Transverse colon (tissue), 4 donors: Measurements from ENCODE around the gene STAP2.

Experiments used
- EP300 ChIP-seq: sonication (generic); formaldehyde crosslinking; IDR thresholded peaks from one replicate; pipeline ENCODE4 v1.6.1; 2017; ENCODE audit warnings: antibody characterized with exemption, low read depth
- POLR2AphosphoS5 ChIP-seq, 3 donors: sonication (generic); formaldehyde crosslinking; IDR thresholded peaks; one replicate each; pipeline ENCODE4 v1.6.1; 2016; ENCODE audit warnings: antibody characterized with exemption in 3 of 3
- TF ChIP-seq, protein P1 (sequence below), 5 experiments: fragments of 200-600 bp in 3 of 5; fragments of 450-650 bp in 2 of 5; sonication (generic) in 3 of 5; IDR thresholded peaks; 1 replicate in 2 of 5; 2 replicates in 3 of 5; pipeline ENCODE4 v1.5.1; 2016 to 2017; ENCODE audit warnings: antibody characterized with exemption in 5 of 5, inconsistent platforms in 3 of 5, mild to moderate bottlenecking in 2 of 5, moderate library complexity in 1 of 5

DNA sequence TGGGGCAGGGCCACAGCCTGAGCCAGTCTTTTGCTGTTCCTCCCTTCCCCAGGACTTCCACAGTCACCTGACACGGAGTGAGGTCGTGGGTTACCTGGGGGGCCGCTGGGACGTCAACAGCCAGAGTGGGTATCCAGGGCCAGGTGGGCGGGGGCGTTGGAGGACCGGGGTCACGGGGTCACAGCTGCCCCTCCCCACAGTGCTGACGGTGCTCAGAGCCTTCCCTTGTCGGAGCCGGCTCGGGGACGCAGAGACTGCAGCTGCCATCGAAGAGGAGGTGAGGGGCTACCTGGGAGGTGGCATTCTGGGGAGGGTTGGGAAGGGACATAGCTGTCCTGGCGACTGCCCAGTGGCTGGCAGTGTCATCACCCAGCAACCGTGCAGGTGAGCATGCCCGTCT, 16.3 kb upstream of the STAP2 start:
- TF ChIP-seq, protein P1, sequence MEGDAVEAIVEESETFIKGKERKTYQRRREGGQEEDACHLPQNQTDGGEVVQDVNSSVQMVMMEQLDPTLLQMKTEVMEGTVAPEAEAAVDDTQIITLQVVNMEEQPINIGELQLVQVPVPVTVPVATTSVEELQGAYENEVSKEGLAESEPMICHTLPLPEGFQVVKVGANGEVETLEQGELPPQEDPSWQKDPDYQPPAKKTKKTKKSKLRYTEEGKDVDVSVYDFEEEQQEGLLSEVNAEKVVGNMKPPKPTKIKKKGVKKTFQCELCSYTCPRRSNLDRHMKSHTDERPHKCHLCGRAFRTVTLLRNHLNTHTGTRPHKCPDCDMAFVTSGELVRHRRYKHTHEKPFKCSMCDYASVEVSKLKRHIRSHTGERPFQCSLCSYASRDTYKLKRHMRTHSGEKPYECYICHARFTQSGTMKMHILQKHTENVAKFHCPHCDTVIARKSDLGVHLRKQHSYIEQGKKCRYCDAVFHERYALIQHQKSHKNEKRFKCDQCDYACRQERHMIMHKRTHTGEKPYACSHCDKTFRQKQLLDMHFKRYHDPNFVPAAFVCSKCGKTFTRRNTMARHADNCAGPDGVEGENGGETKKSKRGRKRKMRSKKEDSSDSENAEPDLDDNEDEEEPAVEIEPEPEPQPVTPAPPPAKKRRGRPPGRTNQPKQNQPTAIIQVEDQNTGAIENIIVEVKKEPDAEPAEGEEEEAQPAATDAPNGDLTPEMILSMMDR (IDR thresholded peaks at IDR 0.05) = no peak
- TF ChIP-seq POLR2AphosphoS5 (IDR thresholded peaks at IDR 0.05) = no peak
- no peak for TF ChIP-seq EP300
